Upper lobe of left lung (tissue), 4 donors: ENCODE data around the gene GGT6.
"Not testable (repeated sequence)": the region's sequence is repeated elsewhere in the genome, so short reads cannot be mapped to it uniquely, and the experiment has no call there.

Experiments
- EP300 ChIP-seq, 4 donors: sonication (generic); formaldehyde crosslinking; IDR thresholded peaks; one replicate each; pipeline ENCODE4 v1.5.1; 2017; ENCODE audit warnings: antibody characterized with exemption in 4 of 4, control low read depth in 2 of 4
- POLR2A ChIP-seq, 4 donors: fragments of 450-650 bp; IDR thresholded peaks; one replicate each; pipeline ENCODE4 v1.5.1; 2016 to 2017; ENCODE audit warnings: antibody characterized with exemption in 4 of 4, mild to moderate bottlenecking in 2 of 4
- POLR2AphosphoS5 ChIP-seq, 2 donors: sonication (generic); formaldehyde crosslinking; IDR thresholded peaks; one replicate each; pipeline ENCODE4 v1.5.1; 2017; ENCODE audit warnings: antibody characterized with exemption in 2 of 2
- TF ChIP-seq, protein P1 (sequence below), 6 experiments: fragments of 450-650 bp in 4 of 6; fragments of 200-600 bp in 2 of 6; sonication (generic) in 2 of 6; IDR thresholded peaks; one replicate each; pipeline ENCODE4 v1.5.1; 2016 to 2019; ENCODE audit warnings: antibody characterized with exemption in 6 of 6

DNA sequence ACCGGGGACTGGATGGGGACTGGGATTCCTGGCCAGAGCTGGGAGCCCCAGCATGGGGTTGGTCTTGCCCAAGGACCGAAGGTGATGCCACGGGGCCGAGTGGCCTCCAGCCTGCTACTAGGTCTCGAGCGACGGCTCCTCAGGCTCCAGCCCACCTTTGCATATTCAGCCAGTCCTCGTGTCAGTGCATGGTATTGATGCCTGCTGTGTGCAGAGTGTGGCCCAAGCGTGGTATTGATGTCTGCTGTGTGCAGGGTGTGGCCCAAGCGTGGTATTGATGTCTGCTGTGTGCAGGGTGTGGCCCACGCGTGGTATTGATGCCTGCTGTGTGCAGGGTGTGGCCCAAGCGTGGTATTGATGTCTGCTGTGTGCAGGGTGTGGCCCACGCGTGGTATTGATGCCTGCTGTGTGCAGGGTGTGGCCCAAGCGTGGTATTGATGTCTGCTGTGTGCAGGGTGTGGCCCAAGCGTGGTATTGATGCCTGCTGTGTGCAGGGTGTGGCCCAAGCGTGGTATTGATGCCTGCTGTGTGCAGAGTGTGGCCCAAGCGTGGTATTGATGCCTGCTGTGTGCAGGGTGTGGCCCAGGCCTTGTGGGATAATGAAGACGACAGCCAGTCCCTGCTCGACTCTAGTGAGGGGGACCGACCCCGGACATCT is 35.4 kb upstream of the GGT6 start:
- TF ChIP-seq, protein P1, sequence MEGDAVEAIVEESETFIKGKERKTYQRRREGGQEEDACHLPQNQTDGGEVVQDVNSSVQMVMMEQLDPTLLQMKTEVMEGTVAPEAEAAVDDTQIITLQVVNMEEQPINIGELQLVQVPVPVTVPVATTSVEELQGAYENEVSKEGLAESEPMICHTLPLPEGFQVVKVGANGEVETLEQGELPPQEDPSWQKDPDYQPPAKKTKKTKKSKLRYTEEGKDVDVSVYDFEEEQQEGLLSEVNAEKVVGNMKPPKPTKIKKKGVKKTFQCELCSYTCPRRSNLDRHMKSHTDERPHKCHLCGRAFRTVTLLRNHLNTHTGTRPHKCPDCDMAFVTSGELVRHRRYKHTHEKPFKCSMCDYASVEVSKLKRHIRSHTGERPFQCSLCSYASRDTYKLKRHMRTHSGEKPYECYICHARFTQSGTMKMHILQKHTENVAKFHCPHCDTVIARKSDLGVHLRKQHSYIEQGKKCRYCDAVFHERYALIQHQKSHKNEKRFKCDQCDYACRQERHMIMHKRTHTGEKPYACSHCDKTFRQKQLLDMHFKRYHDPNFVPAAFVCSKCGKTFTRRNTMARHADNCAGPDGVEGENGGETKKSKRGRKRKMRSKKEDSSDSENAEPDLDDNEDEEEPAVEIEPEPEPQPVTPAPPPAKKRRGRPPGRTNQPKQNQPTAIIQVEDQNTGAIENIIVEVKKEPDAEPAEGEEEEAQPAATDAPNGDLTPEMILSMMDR (IDR thresholded peaks at IDR 0.05), result not testable (repeated sequence)
- TF ChIP-seq EP300, POLR2A, POLR2AphosphoS5 (IDR thresholded peaks at IDR 0.05): not testable (repeated sequence)
